NCI-H1436 (cell line): Measurements from ENCODE around the gene RAC2.

Experiments
- DNase-seq: peaks from one replicate; lab custom pipeline; 2025; lab: John Stamatoyannopoulos, UW

Gene RAC2

GRCh38 chr22:37275622-37276021 lies 31.6 kb upstream of the RAC2 start:
- DNase-seq, result no peak

GRCh38 chr22:37275134-37275533 lies 31.1 kb upstream of the RAC2 start:
- no peak for DNase-seq

- DNase-seq, result no peak
Observed at GRCh38 chr22:37274380-37274862, 30.4 kb upstream of the RAC2 start.

GRCh38 chr22:37273846-37274225 lies 29.8 kb upstream of the RAC2 start:
- no peak for DNase-seq

- DNase-seq, result no peak
Observed at GRCh38 chr22:37273126-37273845, 29.2 kb upstream of the RAC2 start.

- no peak for DNase-seq
Observed at GRCh38 chr22:37270928-37271650, 27.0 kb upstream of the RAC2 start.

- no peak for DNase-seq
Observed at GRCh38 chr22:37269936-37270678, 26.0 kb upstream of the RAC2 start.

GRCh38 chr22:37267661-37268413 lies 23.8 kb upstream of the RAC2 start:
- DNase-seq, result no peak

- DNase-seq, result peak; percentile 59
Observed at GRCh38 chr22:37267135-37267587, 23.1 kb upstream of the RAC2 start.

- no peak for DNase-seq
Observed at GRCh38 chr22:37266581-37267134, 22.6 kb upstream of the RAC2 start.

- no peak for DNase-seq
Observed at GRCh38 chr22:37263966-37264887, 20.2 kb upstream of the RAC2 start.

GRCh38 chr22:37262346-37262745 lies 18.3 kb upstream of the RAC2 start:
- DNase-seq, result no peak

- DNase-seq, result peak; percentile 47
Observed at GRCh38 chr22:37260901-37261336, 16.9 kb upstream of the RAC2 start.

GRCh38 chr22:37260155-37260795 lies 16.2 kb upstream of the RAC2 start:
- DNase-seq, result peak; percentile 52

GRCh38 chr22:37259540-37260029 lies 15.5 kb upstream of the RAC2 start:
- DNase-seq, result no peak

GRCh38 chr22:37258753-37259401 lies 14.8 kb upstream of the RAC2 start:
- no peak for DNase-seq

GRCh38 chr22:37258005-37258752 lies 14.1 kb upstream of the RAC2 start:
- no peak for DNase-seq

- no peak for DNase-seq
Observed at GRCh38 chr22:37256075-37256726, 12.1 kb upstream of the RAC2 start.
